T-helper 1 cell (primary cell): ENCODE data around the gene EIF5A2.
"Not testable (repeated sequence)": the region's sequence is repeated elsewhere in the genome, so short reads cannot be mapped to it uniquely, and the experiment has no call there.

Experiments used
- DNase-seq, 5 donors: peaks; one replicate each; pipeline ENCODE4 v3.0.0-alpha.2; 2012 to 2020
- total RNA-seq, 4 donors: gene quantifications; one replicate each; lab custom pipeline; 2026; lab: John Stamatoyannopoulos, UW

Gene EIF5A2
- 9.4 to 14.2 (median 11.6) reads per million in 4 donors for total RNA-seq

DNA sequence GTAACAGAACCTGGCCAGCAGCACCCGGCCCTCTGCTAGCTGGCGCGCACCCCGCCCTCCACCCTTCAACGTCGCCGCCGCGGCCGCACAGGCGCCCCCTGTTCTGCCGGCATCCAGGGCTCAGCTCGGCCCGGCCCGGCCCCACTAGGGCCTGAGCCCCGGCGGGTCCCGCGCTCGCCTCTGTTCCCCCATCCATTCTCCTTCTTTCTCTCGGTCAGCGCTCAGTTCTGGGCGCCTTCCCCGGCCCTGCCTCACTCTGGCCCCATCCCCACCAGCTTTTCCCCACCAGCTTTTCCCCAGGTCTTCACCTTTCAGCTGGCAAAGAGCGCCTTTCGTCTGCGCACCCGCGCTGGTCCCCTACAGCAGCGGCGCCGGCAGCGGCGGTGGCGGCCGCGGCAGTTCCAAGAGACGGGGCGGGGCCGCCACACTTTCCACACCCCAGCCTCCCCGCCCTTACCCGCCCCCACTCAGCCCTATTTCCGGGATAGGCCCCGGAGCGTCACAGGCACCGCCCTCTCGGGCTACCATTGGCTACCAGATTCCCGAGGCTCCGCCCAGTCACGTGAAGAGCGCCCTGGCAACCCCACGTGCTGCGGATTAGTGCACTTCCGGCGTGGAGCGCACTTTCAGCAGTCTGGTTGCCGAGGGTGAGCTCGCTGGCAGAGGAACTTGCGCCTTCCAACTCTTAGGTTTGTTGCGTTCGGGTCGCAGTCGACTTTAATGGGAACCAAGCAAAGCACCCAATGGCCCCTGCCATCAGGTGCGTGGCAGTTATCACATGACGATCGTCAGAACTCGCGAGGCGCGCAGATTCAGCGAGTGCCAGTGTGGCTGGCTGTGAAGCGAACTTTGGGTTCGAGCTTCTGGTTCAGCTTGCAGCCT, at the start of gene EIF5A2:
EIF5A2 (minus strand) TSS at position 403 of the 882 bp plus-strand sequence. CDS start 831 bp downstream, outside the sequence.
- peak; percentile 92 to 97 (median 93) for DNase-seq

DNA sequence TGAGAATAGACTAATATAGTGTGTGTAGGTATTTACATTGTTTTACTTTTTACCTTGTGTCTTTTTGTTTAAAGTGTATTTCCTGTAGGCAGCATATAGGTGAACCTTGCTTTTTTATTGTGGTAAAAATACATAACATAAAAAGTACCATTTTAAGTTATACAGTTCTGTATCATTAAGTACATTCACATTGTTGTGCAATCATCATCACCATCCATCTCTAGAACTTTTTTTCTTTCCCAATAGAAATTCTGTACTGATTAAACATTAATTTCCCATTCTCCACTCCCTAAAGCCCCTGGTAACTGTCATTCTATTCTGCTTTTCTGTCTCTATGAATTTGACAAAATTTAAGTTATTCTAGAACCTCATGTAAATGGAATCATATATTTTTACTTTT, 48.2 kb upstream of the EIF5A2 start:
- no peak for DNase-seq

DNA sequence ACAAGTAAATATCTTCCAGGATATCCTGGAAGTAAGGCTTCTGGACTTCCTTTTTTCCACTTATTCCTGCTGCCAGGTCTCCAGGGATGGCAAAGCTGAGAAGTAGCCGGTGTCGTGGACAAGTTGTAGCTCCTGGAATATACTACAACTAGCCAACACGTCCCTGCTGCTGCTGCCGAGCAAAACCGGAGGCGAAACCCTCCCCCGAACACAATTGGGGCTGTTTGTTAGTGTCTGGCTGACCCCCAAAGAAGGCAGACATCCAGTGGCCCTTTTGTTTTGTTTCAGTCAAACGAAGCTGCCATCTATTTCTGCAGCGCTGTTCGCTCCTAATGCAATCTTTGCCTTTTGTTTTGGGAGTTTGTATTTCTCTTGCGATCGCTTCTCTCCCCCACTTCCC, 45.3 kb upstream of the EIF5A2 start:
- no peak for DNase-seq

DNA sequence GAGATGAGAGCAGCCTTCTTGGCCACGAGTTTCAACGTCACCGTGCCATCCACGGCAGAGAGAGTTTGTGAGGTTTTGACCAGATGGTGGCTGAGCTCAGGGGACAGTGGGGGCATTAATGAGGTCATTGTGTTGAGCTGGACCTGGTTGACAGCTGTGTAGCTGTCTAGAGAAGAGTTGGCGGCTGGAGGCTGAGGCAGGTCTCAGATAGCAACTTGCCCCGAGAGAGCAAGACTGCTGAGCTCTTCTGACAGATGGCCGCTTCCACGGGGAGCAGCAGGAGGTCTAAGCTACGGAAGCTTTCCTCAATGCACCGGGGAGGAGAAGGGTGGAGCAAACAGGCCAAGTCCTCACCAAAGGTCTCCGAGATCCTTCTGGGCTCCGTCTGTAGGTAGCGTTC, 44.8 kb upstream of the EIF5A2 start:
- no peak for DNase-seq

DNA sequence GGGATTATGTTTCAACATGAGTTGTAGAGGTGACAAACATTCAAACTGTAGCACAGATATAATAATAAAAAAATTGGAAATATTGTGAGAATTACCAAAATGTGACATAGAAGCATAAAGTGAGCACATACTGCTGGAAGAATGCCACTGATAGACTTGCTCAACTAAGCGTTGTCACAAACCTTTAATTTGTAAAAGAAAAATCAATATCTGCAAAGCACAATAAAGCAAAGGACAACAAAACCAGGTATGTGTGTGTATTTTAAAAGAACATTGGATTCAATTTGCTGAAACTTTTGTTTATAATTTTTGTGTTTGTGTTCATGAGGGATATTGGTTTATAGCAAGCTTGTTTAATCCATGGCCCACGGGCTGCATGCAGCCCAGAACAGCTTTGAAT, 40.8 kb upstream of the EIF5A2 start:
- no peak for DNase-seq

DNA sequence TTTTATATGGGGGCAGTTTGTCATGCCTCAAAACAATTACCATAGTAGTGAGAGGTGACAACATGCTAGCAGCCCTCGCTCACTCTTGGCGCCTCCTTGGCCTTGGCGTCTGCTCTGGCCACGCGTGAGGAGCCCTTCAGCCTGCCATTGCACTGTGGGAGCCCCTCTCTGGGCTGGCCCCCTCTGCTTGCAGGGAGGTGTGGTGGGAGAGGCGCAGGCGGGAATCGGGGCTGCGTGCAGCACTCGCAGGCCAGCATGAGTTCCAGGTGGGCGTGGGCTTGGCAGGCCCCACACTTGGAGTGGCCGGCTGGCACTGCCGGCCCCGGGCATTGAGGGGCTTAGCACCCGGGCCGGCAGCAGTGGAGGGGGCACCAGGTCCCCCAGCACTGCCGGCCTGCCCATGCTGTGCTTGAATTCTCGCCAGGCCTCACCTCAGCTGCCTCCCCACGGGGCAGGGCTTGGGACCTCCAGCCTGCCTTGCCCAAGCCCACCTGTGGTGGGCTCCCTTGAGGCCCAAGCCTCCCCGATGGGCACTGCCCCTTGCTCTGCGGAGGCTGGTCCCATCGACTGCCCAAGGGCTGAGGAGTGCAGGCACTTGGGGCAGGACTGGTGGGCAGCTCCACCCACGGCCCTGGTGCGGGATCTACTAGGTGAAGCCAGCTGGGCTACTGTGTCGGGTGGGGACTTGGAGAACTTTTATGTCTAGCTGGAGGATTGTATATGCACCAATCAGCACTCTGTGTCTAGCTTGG, 38.8 kb upstream of the EIF5A2 start:
- no peak for DNase-seq

DNA sequence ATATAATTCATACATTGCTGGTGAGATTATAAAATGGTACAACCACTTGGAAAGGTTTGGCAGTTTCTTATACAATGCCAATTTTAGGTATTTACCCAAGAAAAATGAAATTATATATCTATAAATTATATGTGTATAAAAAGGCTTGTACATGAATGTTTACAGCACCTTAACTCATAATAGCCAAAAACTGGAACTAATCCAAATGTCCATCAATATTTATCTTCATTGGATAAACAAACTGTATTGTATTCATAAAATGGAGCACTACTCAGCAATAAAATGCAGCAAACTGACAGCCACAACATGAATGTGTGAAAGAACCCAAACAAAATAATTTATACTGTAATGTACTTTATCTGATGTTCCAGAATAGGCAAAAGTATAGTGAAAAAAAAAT, 33.6 kb upstream of the EIF5A2 start:
- no peak for DNase-seq

DNA sequence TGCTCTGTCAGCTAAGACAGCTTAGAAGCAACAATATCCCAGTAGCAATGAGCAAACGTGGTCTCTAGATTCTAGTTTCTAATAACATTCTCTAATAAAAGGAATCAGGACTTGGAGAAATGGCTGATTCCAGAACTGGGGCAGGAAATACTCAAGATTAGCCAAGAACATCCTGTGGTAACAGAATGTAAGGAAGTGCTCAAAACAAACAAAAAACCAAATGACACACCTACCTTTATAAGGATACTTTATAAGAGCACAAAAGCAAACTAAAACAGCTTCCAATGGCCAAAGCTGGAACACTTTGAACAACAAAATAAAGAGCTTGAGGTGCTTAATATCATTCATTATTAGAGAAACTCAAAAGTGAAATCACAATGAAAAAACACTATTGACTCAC, 33.1 kb upstream of the EIF5A2 start:
- no peak for DNase-seq

DNA sequence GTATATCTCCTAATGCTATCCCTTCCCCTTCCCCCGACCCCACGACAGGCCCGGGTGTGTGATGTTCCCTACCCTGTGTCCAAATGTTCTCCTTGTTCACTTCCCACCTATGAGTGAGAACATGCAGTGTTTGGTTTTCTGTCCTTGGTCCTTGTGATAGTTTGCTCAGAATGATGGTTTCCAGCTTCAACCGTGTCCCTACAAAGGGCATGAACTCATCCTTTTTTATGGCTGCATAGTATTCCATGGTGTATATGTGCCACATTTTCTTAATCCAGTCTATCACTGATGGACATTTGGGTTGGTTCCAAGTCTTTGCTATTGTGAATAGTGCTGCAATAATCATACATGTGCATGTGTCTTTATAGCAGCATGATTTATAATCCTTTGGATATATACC, 24.6 kb upstream of the EIF5A2 start:
- not testable (repeated sequence) for DNase-seq

DNA sequence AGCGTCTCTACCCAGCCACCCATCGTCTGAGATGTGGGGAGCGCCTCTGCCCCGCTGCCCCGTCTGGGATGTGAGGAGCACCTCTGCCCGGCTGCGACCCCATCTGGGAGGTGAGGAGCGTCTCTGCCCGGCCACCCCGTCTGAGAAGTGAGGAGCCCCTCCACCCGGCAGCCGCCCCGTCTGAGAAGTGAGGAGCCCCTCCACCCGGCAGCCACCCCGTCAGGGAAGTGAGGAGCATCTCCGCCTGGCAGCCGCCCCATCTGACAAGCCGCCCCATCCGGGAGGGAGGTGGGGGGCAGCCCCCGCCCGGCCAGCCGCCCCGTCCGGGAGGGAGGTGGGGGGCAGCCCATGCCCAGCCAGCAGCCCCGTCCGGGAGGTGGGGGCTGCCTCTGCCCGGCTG, 15.1 kb upstream of the EIF5A2 start:
- not testable (repeated sequence) for DNase-seq

DNA sequence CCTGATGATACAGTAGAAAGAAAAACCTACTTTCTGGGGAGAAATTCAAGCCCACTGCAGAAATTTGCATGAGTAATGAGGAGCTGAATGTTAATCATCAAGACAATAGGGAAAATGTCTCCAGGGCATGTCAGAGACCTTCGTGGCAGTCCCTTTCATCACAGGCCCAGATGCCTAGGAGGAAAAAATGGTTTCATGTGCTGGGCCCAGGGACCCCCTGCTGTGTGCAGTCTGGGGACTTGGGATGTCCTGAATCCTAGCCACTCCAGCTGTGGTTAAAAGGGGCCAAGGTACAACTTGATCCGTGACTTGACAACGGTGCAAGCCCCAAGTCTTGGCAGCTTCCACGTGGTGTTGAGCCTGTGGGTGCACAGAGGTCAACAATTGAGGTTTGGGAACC, 10.3 kb upstream of the EIF5A2 start:
- DNase-seq, result no peak

DNA sequence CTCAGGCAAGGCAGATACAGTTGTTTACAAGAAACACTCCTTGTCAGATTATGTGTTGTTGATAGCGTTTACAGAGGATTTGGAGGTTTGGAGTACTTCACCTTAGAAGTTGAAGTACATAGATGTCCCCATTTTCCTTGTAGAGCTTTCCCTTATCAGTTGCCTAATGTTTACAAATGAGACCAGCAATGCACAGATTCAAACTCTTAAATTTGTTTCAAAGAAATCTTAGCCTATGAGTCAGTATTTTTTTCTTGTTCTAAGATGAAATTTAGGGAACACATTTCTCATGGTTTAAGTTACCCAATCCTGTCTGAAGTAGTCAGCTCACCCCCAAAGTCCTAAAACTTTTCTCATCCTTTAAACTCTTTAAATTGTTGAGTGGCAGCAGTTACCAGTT, 6.3 kb upstream of the EIF5A2 start:
- no peak for DNase-seq

DNA sequence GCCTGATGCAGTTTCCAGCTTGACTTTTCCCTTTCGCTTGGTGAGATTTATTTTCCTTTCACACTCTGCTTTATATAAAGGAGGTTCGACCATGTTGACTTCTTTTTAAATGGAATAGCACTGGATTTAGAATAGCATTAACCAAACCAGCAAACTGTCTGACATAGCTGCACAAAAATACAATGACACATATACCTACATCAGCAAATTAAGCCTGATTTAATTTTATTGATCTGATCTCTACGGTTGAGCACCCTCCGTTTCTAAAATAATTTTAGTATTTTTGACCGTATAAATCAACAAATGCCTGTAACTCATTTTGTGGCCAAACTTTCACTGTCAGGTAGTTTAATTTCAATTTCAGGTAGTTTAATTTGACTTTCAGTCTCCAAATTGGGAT, 5.8 kb upstream of the EIF5A2 start:
- no peak for DNase-seq

DNA sequence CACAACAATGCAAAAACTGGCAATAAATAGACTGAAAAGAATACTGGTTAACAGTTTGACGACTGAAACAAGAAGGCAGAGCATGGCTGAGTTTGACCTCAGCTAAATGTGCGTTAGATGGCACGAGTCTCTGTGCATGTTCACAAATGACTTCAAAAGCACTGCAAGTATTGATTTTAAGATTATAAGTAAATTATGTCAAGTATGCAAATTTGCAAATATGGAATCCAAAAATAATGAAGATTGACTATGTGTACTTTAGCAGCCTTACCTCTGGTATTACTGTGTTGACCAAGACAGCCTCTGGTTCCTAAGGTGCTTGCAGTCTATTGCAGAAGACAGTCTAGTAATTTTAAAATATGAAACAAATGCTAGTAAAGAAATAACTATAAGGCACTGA, 2.6 kb upstream of the EIF5A2 start:
- DNase-seq, result no peak

DNA sequence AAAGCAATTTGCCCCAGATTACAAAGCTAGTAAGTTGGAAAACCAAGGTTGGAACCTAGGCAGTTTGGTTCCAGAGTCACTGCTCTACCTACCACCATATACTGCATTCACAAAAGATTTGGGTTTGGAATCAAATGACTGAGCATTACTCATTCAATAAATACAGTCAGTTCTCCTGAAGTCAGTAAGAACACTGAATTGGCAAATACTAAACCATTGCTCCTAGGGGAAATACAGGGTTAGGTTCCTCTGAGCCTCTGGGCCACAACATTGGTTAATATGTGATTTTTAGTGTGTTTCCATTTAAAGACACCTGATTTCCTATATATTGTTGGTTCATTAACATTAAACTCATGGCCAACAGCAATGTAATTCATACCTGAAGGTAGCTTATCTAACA, 2.1 kb upstream of the EIF5A2 start:
- no peak for DNase-seq

DNA sequence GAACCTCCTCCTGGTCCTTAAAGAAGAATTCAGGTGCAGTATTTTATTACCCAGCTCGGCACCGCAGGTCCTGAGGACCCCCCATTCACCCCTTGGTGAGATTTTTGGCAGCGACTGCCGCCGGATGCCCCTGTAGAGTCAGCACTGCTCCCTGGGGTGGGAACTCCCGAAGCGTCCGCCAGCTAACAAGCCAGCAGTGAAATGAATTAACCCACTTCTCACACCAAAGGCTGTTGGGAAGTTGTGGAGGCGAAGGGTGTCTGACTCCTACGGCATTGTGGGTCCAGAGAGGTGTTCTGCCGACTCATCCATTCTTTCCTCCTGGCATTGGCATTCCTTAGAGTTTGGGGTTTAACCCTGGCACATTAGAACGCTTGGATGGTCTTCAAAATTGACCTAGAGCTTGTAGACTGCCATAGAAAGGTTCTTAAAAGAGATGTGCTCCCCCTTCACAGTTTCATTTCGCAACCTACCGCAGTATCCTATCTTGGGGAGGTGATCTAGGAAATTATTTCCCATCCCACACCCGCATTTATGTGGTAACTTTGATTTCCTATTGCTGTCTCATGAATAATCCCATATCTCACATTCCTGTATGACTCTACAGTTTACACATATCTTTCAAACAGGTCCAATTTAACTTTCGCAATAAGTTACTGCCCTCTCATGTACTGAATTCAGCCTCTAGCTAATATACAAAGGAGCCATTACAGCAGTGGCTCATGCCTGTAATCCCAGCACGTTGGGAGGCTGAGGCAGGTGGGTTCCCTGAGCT, 879 bp upstream of the EIF5A2 start:
- peak in 1 of 5 donors; percentile 3 for DNase-seq

DNA sequence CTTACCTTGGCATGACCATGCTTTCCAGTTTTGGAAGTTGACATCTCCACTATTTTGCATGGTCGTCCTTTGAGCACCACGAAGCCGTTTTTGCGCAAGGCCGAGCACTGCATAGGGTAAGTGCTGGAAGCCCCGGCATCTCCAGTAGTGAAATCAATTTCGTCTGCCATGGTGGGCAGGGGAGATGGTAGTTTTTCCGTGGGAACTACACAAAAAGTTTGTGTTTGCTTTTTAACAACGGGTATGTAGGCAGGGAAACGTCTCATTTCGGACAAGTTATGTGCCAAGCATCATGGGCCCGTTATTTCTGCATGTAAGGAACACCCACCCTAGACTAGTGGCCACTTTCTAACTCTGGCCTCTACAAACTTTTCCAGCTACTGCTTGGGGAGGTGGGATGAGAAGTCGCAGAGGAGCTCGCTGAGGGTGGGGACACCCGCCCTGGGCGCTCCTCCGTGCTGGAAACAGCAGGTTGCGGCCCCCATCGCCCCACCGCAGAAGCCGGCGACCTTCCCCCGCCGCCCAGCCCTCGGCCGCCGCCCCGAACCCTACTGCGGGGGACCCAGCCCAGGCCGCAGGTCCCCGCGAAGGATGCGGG, 701 bp downstream of the EIF5A2 start:
- DNase-seq, result no peak

DNA sequence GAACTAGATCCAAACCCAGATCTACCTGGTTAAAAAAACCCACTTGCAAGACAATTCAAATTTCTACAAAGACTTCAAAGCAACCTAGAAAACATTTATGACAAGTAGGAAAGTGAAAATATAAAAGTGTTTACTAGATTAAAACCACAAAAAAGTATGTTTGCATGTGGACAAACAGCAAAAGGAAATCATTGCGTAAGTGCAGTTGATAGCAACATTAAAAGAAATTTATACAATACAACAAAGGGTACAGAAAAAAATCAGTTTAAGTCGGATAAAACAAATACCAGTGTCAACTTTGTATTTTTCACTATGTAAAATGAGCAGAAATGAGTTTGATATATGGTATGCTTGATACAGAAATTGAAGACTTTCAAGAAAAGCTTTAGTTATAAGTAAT, 2.6 kb downstream of the EIF5A2 start:
- no peak for DNase-seq

DNA sequence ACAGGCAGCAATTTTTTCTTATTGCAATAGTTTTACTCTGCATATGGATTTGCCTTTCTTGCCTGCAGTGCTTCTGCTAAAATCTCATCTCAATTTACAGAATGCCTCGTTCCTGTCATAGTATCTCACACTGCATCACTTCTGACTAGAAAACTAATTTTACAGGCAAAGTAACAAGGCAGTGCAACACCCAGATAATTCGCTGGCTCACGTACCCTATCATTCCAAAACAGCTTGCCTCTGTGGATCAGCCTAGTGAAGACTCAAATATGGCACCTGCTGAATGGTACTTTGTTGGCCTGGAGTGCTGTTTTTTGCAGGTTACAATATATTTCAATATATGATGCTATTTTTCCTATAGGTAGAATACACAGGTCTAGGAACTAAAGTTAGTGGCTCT, 5.3 kb downstream of the EIF5A2 start:
- no peak for DNase-seq

DNA sequence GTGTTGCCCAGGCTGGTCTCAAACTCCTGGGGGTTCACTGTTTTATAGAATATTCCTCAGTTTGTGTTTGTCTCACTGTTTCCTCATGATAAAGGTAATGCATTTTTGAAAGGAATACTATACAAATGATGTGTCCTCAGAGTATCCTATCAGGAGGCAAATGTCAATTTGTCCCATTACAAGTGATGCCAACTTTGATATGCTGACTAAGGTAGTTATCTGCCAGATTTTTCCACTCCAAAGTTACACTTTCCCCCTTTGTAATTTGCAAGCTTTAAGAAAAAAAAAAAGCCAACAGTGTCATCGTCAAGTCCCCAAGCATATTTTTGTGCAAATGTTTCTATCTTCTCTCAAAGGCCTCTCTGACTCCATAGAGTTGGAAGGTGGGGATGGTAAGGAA, 9.0 kb downstream of the EIF5A2 start:
- DNase-seq, result no peak

DNA sequence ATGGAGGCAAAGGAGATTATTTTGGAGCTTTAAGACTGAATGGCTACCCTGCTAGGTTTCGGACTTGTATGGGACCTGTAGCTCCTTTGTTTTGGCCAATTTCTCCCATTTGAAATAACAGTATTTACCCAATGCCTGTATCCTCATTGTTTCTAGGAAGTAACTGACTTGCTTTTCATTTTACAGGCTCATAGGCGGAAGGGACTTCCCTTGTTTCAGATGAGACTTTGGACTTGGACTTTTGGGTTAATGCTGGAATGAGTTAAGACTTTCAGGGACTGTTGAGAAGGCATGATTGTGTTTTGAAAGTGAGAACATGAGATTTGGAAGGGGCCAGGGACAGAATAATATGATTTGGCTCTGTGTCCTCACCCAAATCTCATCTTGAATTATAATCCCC, 10.5 kb downstream of the EIF5A2 start:
- no peak for DNase-seq

DNA sequence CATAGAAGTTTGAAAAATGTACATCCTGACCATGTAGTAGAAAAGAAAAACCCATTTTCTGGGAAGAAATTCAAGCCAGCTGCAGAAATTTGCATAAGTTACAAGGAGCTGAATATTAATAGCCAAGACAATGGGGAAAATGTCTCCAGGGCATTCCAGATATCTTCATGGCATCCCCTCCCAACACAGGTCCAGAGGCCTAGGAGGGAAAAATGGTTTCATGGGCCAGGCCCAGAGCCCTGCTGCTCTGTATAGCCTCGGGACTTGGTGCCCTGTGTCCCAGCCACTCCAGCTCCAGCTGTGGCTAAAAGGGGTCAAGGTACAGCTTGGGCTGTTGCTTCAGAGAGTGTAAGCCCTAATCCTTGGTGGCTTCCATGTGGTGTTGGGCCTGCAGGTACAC, 11.2 kb downstream of the EIF5A2 start:
- DNase-seq, result not testable (repeated sequence)

DNA sequence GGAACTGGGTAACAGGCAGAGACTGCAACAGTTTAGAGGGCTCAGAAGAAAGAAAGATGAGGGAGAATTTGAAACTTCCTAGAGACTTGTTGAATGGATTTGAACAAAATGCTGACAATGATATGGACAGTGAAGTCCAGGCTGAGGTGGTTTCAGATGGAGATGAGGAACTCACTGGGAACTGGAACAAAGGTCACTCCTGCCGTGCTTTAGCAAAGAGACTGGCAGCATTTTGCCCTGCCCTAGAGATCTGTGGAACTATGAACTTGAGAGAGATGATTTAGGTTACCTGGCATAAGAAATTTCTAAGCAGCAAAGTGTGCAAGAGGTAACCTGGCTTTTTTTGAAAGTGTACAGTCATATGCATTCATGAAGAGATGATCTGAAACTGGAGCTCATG, 11.7 kb downstream of the EIF5A2 start:
- no peak for DNase-seq
